OCI-M2 (cell line): ENCODE measurements around the gene OLFML3.
"Not testable (repeated sequence)": the region's sequence is repeated elsewhere in the genome, so short reads cannot be mapped to it uniquely, and the experiment has no call there.

Source experiments
- DNase-seq: peaks from one replicate; lab custom pipeline; 2025; ENCODE audit not compliant: unreplicated experiment; lab: John Stamatoyannopoulos, UW

OLFML3 gene

DNA sequence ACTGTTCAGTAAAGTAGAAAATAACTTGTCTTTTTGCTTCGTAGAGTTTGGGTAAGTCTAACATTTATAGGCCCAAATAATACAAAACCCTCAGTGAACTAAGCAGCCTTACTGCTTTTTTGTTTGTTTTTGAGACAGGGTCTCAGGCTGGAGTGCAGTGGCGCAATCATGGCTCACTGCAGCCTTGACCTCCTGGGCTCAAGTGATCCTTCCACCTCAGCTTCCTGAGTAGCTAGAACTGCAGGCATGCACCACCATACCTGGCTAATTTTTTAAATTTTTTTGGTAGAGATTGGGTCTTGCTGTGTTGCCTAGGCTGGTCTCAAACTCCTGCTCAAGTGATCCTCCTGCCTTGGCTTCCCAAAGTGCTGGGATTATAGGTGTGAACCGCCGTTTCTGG is 31.1 kb upstream of the OLFML3 start:
- DNase-seq, result not testable (repeated sequence)

DNA sequence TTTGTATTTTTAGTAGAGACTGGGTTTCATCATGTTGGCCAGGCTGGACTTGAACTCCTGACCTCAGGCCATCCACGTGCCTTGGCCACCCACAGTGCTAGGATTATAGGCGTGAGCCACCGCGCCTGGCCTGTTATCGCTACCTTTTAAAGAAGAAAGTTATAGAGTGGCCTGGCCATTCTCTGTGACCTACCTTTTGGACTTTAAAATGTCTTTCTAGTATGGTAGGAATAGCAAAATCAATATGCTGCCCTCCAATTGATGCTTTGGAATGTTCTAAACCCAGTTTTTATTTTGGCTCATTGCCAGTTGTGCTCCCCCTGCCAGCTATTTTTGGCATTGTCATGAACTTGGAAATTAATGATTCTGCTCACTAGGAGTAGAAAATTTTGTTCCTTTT is 30.3 kb upstream of the OLFML3 start:
- DNase-seq, result no peak

DNA sequence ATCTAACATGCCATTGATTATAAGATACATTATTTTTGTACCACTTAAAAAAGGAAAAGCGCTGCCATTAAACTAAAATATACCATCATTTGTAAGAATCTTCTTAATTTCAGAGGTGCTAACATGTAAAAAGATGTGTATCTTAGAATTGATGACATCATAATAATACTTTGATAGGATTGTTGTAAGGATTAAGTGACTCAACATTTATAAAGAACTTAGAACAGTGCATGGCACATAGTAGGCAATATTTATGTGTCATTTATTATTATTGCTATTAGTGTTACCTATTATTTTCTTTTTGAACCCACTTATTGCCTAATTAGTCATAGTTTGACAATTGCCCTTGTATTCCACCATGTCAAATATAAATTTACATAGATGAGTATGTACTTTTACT is 28.4 kb upstream of the OLFML3 start:
- no peak for DNase-seq

DNA sequence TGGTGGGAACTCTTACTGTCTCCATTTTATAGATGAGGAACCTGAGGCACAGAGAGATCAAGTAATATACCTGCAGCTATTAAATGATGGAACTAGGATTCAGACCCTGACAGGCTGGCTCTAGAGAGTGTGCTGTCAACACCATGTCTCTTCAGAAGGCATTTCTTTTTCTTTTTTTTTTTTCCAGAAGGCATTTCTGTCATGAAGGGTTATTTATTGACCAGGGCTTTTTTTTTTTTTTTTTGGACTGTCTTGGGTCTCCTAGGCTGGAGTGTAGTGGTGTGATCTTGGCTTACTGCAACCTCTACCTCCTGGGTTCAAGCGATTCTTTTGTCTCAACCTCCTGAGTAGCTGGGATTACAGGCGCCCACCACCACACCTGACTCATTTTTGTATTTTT is 27.6 kb upstream of the OLFML3 start:
- no peak for DNase-seq

DNA sequence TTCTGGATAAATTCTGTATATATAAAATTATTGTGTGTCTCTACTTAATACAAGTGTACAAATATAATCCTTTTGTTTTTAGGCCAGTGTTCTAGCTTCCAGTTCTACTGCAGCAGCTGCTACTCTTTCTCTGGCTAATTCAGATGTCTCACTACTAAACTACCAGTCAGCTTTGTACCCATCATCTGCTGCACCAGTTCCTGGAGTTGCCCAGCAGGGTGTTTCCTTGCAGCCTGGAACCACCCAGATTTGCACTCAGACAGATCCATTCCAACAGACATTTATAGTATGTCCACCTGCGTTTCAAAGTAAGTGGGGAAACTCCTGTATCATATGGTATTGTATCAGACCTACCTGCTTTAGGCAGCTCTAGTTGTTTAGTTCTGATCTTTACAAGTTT is 21.3 kb upstream of the OLFML3 start:
- no peak for DNase-seq

DNA sequence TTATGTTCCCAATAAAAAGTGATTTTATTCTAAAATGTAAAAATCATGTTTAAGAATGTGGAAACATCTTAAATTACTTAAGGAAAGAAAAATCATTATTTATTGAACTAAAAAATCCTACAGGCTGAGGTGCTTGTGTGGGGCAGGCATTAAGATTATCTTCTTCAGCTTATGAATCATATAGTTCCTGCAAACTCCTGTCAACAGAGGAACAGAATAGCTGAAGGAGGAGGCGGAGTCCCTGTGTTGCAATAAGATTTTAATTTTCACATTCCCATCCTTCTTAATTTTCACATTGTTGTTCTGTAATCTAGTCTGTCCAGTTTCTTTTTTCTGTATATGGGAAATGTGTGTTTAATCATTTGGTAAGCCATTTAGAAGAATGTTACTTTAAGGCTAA is 20.6 kb upstream of the OLFML3 start:
- DNase-seq, result no peak

DNA sequence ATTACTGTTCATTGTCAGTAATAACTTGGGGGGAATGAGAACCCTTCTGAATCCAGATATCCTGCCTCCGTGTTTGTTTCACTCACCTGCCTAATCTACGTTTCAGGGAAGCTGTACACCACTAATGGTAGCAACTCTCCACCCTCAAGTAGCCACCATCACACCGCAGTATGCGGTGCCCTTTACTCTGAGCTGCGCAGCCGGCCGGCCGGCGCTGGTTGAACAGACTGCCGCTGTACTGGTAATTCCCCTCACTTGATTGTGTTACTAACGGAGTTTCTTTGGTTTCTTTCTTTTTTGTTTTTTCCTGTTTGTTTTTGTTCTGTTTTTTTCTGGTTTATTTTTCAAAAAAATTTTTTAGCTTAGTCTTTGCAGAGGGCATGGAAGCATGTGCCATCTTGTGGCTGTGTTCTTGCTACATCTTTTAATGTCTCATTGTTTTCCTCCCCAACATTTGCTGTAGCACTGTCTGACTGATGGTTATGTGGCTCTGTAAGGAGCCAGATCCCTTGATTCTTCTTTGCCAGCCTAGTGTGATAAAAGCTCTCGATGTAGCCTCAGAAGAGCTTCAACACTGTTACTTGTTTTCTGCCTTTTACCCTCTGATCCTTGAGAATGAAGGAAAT is 15.9 kb upstream of the OLFML3 start:
- DNase-seq, result no peak

DNA sequence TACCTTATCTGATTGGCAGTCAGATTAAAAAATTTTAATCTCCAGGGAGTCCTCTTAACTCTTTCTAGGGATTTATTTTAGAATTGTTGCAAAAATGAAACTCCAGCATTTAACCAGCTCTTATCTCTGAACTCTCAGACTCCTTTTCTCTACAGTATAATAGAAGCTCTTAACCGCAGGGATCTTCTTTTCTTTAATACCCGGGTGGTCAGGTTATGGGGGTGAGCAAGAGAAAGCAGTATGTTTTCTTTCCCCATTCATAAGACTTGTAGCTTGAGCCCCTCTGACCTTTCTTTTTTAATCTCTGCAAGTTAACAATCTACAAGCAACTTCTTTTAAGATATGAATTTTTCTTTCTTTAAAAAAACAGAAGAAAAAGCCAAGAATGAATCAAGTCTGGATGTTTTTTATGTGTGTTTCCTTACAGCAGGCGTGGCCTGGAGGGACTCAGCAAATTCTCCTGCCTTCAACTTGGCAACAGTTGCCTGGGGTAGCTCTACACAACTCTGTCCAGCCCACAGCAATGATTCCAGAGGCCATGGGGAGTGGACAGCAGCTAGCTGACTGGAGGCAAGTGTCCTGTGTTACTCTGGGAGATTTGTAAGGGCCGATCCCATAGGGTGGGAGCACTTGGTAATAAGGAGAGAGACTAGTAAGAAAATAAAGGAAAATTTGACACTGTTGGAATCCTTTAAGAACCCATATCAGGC is 13.4 kb upstream of the OLFML3 start:
- DNase-seq, result no peak

DNA sequence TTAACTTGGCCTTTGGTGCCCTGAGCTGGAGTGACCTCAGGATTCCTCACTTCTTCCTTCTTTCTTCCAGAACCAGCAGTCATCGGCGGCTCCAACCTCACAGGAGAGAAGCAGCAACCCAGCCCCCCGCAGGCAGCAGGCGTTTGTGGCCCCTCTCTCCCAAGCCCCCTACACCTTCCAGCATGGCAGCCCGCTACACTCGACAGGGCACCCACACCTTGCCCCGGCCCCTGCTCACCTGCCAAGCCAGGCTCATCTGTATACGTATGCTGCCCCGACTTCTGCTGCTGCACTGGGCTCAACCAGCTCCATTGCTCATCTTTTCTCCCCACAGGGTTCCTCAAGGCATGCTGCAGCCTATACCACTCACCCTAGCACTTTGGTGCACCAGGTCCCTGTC is 6.3 kb upstream of the OLFML3 start:
- no peak for DNase-seq

DNA sequence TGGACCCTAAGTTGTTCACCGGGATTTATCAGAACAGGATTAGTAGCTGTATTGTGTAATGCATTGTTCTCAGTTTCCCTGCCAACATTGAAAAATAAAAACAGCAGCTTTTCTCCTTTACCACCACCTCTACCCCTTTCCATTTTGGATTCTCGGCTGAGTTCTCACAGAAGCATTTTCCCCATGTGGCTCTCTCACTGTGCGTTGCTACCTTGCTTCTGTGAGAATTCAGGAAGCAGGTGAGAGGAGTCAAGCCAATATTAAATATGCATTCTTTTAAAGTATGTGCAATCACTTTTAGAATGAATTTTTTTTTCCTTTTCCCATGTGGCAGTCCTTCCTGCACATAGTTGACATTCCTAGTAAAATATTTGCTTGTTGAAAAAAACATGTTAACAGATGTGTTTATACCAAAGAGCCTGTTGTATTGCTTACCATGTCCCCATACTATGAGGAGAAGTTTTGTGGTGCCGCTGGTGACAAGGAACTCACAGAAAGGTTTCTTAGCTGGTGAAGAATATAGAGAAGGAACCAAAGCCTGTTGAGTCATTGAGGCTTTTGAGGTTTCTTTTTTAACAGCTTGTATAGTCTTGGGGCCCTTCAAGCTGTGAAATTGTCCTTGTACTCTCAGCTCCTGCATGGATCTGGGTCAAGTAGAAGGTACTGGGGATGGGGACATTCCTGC is 3.9 kb upstream of the OLFML3 start:
- no peak for DNase-seq

DNA sequence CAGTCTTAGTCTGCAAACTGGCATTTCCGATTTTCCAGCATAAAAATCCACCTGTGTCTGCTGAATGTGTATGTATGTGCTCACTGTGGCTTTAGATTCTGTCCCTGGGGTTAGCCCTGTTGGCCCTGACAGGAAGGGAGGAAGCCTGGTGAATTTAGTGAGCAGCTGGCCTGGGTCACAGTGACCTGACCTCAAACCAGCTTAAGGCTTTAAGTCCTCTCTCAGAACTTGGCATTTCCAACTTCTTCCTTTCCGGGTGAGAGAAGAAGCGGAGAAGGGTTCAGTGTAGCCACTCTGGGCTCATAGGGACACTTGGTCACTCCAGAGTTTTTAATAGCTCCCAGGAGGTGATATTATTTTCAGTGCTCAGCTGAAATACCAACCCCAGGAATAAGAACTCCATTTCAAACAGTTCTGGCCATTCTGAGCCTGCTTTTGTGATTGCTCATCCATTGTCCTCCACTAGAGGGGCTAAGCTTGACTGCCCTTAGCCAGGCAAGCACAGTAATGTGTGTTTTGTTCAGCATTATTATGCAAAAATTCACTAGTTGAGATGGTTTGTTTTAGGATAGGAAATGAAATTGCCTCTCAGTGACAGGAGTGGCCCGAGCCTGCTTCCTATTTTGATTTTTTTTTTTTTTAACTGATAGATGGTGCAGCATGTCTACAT is 2.5 kb upstream of the OLFML3 start:
- DNase-seq, result no peak

DNA sequence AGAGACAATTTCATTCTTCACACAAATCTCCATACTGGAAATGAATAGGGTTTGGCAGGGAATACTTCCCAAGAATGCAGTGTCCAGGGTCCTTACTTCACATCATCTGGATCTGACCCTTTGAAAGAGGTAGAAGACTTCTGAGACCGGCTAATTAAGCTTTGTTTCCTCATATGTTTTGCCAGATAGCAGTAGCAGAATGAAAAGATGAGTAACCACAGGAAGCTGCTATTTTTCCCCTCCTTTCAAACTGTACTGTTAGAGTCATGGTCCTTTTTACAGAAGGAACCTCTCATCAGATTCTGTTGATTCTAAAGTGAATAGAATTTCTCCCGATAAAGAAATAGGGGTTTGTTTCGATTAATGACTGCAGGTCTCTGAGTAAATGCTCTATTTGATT is 1.4 kb upstream of the OLFML3 start:
- DNase-seq, result no peak

DNA sequence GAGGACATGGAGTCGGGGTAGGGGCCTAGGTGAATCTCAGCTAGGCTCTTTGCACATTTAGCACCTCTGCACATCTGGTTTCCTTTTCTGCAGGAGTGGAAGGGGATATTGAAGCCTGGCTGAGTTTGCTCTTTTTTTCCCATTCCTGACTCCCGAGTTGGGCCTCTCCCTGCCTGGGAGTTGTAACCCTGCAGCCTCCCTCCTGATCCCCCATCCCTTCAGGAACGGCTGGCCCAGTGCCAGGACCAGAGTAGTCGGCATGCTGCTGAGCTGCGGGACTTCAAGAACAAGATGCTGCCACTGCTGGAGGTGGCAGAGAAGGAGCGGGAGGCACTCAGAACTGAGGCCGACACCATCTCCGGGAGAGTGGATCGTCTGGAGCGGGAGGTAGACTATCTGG is 836 bp downstream of the OLFML3 start:
- DNase-seq, result no peak

DNA sequence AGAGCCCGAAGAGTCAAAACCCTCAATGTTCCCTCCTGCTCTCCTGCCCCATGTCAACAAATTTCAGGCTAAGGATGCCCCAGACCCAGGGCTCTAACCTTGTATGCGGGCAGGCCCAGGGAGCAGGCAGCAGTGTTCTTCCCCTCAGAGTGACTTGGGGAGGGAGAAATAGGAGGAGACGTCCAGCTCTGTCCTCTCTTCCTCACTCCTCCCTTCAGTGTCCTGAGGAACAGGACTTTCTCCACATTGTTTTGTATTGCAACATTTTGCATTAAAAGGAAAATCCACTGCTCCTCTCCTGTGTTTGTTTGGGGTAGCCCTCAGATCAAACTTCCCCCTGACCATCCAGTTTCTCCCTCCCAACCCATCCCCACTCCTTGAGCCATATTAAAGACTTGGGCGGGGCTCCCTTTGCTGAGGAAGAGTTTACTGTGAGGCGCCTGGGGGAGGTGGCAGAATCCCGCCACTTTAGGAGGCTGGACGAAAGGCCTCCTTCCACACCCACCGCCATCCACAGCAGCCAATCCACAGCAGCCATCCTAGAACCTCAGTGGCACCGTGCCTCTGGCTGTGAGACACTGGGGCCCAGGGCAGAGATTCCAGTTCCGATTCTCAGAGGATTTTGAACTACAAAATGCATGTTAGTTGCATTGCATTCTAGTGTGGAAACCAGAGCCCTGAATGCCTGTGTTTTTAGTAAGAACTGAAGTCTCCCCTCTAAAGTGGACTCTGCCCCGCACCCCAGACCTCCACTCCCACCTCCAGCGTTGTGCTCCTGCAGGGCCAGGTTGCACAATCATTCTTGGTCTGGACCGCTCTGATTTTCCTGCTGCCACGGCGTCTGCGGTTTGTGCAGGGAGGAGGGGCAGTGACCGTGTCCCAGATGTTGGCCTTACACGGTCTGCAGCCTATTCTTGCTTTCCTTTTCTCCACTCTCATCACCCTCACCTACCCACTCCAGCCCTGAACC is 3.0 kb downstream of the OLFML3 start:
- DNase-seq, result no peak

DNA sequence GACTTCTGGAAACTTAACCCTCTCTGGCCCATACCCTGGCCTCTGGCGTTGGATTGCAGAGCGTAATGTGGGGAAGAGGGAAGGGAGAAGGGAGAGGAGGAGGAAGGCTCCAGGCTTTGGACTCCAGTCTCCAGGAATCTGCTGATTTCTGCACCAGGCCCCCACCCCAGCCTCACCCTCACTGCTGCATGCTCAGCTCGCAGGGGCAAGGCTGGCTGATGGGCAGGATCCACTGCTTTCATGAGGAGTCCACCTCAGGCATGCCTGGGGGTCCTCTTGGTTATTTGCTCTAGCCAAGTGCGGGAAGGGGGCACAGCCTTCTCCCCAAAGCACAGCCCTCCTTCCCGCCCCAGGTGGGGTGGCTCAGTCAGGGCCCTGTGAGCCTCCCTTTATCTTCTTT is 3.7 kb downstream of the OLFML3 start:
- no peak for DNase-seq

DNA sequence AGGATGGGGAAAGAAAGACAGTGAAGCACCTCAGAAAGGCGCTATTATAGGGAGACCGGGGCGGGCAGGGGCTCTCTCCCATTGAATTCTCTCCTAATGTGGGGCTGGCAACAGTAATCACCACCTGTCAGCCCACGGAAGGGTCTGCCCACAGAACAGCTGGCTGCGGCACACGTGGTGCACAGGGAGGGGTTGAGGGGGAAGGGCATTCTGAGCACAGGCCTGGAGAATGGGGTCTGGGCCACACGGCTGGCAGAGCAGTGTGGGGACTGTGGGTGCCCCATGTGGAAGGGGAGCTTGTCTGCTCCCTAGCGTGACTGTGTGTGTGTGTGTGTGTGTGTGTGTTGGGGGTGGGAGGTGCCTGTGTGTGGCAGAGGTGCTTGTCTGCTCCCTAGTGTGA is 4.1 kb downstream of the OLFML3 start:
- DNase-seq, result no peak

DNA sequence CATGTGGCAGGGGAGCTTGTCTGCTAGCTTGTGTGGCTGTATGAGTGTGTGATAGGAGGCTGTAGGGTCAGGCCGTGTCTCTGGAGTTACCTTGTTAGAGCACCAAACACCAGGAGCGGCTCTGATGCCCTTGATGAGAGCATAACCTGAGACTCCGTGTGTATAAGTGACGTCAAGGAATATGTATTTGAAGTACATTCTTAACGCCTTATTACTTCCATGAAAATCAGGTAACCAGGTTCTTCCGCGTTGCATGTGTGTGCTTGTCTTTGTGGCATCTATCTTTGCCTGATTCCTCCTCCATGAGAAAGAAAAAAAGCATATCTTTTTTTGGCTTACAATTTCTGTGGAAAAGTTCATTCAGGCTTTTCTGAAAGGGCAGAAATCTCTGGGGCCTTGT is 4.6 kb downstream of the OLFML3 start:
- DNase-seq, result no peak

DNA sequence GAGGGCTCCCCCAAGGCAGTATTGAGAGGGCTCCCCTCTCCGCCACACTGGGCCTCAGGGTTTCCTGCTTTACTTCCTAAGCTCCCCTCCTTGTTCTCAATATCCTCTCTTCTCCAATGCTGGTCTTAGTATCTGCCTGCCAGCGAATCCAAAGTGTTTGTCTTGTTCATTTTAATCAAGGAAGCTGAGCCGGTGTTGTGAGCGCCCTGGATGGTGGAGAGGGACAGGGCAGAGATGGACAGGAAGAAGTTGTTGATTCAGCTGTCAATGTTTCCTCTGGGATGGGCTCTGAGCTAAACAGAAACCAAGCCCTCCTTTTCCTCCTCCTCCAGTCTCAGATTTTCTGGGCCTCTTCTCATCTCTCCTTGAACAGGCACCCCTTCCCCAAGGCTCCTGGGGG is 5.4 kb downstream of the OLFML3 start:
- DNase-seq, result no peak

DNA sequence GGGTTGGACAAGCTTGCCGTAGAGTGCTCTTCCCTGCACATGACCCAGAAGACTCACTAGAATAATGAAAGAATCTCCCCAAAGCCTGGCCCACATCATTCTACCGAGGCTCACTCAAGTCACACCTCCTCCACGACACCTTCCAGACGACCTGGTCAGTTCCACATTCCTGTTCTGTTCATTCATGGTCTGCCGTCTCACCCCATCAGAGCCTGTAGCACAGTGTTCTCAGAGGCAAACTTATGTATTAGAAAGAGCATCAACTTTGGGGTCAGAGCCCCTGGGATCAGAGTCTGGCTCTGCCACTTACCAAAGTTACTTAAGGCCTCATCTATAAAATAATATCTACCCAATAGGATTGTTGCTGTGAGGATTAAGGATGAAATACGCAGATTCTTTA is 7.5 kb downstream of the OLFML3 start:
- DNase-seq, result no peak

DNA sequence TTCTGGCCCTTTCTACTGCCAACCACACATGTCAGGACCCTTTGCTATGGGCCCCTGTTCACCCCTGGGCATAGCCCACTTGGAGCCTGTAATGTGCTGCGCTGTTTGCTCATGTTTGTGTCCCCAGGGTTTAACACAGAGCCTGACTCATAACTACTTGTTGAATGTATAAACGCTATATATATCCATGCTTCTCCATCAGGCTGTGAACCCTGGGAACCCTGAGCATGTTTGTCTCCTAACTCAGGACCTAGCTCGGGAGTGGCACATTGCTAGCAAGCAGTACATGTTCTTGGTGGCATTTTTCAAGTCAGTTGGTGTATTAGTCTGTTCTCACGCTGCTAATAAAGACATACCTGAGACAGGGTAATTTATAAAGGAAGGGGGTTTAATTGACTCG is 8.0 kb downstream of the OLFML3 start:
- DNase-seq, result no peak

DNA sequence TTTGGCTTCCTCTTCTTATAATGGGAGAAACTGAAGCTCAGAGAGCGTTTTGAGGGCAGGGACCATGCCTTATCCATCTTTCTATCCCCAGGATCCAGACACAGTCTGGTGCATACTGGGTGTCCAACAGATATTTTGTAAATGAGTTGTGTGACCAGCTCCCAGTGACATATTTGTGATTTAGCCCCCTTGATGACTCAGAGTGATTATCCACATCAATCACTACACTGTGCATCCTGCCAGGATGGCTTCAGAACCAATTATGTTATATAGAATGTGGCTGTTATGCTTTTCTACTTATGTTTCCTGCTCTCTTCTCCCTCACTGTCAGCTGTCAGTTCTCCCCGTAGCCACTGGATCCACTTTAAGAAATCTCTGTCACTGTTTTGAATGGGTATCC is 11.3 kb downstream of the OLFML3 start:
- no peak for DNase-seq
